IMR-90 (cell line): ENCODE data around the gene ARHGAP32. TPM values are rescaled to one million over a fixed set of nuclear protein-coding genes. Genes with fewer than 3 reads are reported as not detected.

Source experiments
- ATAC-seq: fragments of 200-7000 bp; cut with Tn5 transposase; 2 replicates; pipeline ENCODE4 v1.9.1; 2020; ENCODE audit warnings: low read depth, mild to moderate bottlenecking, moderate library complexity
- BruUV-seq: library from RNA; stranded (reverse); fragments of 400-500 nt; replicated peaks from 2 replicates; lab custom pipeline; 2021; lab: Mats Ljungman, UMichigan
- CTCF ChIA-PET: fragments of 300-600 bp; formaldehyde crosslinking; extraction: SDS; loops from one replicate; lab custom pipeline; 2021; ENCODE audit warnings: antibody characterized with exemption; lab: Yijun Ruan, JAX
- POLR2A ChIA-PET: fragments of 300-600 bp; sonication (Branson Sonifier 250); formaldehyde crosslinking; loops from one replicate; lab custom pipeline; 2022; ENCODE audit warnings: antibody characterized with exemption; ENCODE audit not compliant: unreplicated experiment; lab: Charles Lee
- DNase-seq: peaks from one replicate; pipeline ENCODE4 v3.0.0; 2013
- H2AFZ ChIP-seq: replicated peaks from 2 replicates; pipeline ENCODE3; 2013; ENCODE audit warnings: low read length, mild to moderate bottlenecking; ENCODE audit not compliant: poor library complexity
- H2AK5ac ChIP-seq: 2 replicates; pipeline ENCODE4 v1.6.1; 2013; ENCODE audit warnings: low read depth, low read length, inconsistent platforms
- H2AK9ac ChIP-seq: replicated peaks from 2 replicates; pipeline ENCODE3; 2013; ENCODE audit warnings: mild to moderate bottlenecking, low read depth, low read length, moderate library complexity; ENCODE audit not compliant: poor library complexity
- H2BK120ac ChIP-seq: 2 replicates; pipeline ENCODE4 v1.6.1; 2013; ENCODE audit warnings: low read depth, low read length, inconsistent platforms
- H2BK15ac ChIP-seq: 3 replicates; pipeline ENCODE4 v1.6.1; 2013; ENCODE audit warnings: low read depth, low read length, inconsistent platforms
- H2BK20ac ChIP-seq: 2 replicates; pipeline ENCODE4 v1.6.1; 2013; ENCODE audit warnings: low read depth, mild to moderate bottlenecking, inconsistent platforms, low read length, moderate library complexity
- H2BK5ac ChIP-seq: 2 replicates; pipeline ENCODE4 v1.6.1; 2013; ENCODE audit warnings: mild to moderate bottlenecking, low read depth, low read length, inconsistent platforms; ENCODE audit not compliant: poor library complexity, severe bottlenecking
- H3K14ac ChIP-seq: replicated peaks from 2 replicates; pipeline ENCODE4 v1.6.1; 2013; ENCODE audit warnings: low read depth, low read length, inconsistent platforms
- H3K18ac ChIP-seq: 2 replicates; pipeline ENCODE4 v1.6.1; 2013; ENCODE audit warnings: low read depth, low read length, control low read depth
- H3K23ac ChIP-seq: 2 replicates; pipeline ENCODE4 v1.6.1; 2013; ENCODE audit warnings: low read depth, low read length, inconsistent platforms
- H3K27ac ChIP-seq: 2 replicates; pipeline ENCODE4 v1.5.1; 2013; ENCODE audit warnings: mild to moderate bottlenecking, control low read depth, low read length; ENCODE audit not compliant: insufficient read depth
- H3K27me3 ChIP-seq: 2 replicates; pipeline ENCODE4 v1.6.1; 2013; ENCODE audit warnings: low read length; ENCODE audit not compliant: control insufficient read depth, insufficient read depth
- H3K36me3 ChIP-seq: 2 replicates; pipeline ENCODE4 v1.6.1; 2013; ENCODE audit warnings: low read length, mixed read lengths; ENCODE audit not compliant: control insufficient read depth, insufficient read depth
- H3K4ac ChIP-seq: 2 replicates; pipeline ENCODE4 v1.6.1; 2013; ENCODE audit warnings: low read depth, low read length, inconsistent platforms
- H3K4me1 ChIP-seq: 2 replicates; pipeline ENCODE4 v1.6.1; 2013; ENCODE audit warnings: low read length, mixed read lengths; ENCODE audit not compliant: control insufficient read depth, insufficient read depth
- H3K4me2 ChIP-seq: 2 replicates; pipeline ENCODE4 v1.6.1; 2013; ENCODE audit warnings: low read depth, mild to moderate bottlenecking, control low read depth, low read length, moderate library complexity
- H3K4me3 ChIP-seq: 2 replicates; pipeline ENCODE4 v1.5.1; 2013; ENCODE audit warnings: low read depth, mild to moderate bottlenecking, control low read depth, low read length, moderate library complexity; ENCODE audit not compliant: insufficient read depth
- H3K56ac ChIP-seq: 2 replicates; pipeline ENCODE4 v1.6.1; 2013; ENCODE audit warnings: low read length, inconsistent platforms; ENCODE audit not compliant: insufficient read depth; ENCODE audit errors: extremely low read depth
- H3K79me1 ChIP-seq, 2 experiments: 2 replicates each; pipeline ENCODE4 v1.6.1; 2013; ENCODE audit warnings: low read length in 2 of 2, inconsistent platforms in 1 of 2, low read depth in 1 of 2
- H3K9ac ChIP-seq: 2 replicates; pipeline ENCODE4 v1.6.1; 2013; ENCODE audit warnings: low read depth, low read length, control low read depth
- H3K9me1 ChIP-seq: 2 replicates; pipeline ENCODE4 v1.6.1; 2013; ENCODE audit warnings: low read length, inconsistent platforms; ENCODE audit not compliant: insufficient read depth
- H3K9me3 ChIP-seq: 2 replicates; pipeline ENCODE4 v1.6.1; 2013; ENCODE audit warnings: low read length; ENCODE audit not compliant: control insufficient read depth, insufficient read depth
- H4K20me1 ChIP-seq: 2 replicates; pipeline ENCODE4 v1.6.1; 2013; ENCODE audit warnings: low read length, inconsistent platforms; ENCODE audit not compliant: insufficient read depth
- H4K5ac ChIP-seq: 2 replicates; pipeline ENCODE4 v1.6.1; 2013; ENCODE audit warnings: mild to moderate bottlenecking, low read depth, low read length, control low read depth
- H4K8ac ChIP-seq, 2 experiments: 2 replicates each; pipeline ENCODE4 v1.6.1; 2013; ENCODE audit warnings: low read depth in 2 of 2, low read length in 2 of 2, control low read depth in 1 of 2, inconsistent platforms in 1 of 2
- H4K91ac ChIP-seq: 2 replicates; pipeline ENCODE4 v1.6.1; 2013; ENCODE audit warnings: low read depth, low read length, inconsistent platforms; ENCODE audit not compliant: insufficient read depth
- BHLHE40 ChIP-seq: fragments of 150-350 bp; IDR thresholded peaks from 2 replicates; pipeline ENCODE4 v1.6.1; 2016; ENCODE audit warnings: mild to moderate bottlenecking, low read depth, low read length
- CEBPB ChIP-seq: IDR thresholded peaks from 2 replicates; pipeline ENCODE4 v1.6.1; 2012; ENCODE audit warnings: low read depth, low read length, improper control_type of control experiment
- CHD1 ChIP-seq: IDR thresholded peaks from 2 replicates; pipeline ENCODE4 v1.6.1; 2012; ENCODE audit warnings: low read depth, low read length, improper control_type of control experiment
- MAFK ChIP-seq: IDR thresholded peaks from 2 replicates; pipeline ENCODE4 v1.6.1; 2012; ENCODE audit warnings: low read depth, low read length, improper control_type of control experiment
- MAZ ChIP-seq: IDR thresholded peaks from 2 replicates; pipeline ENCODE4 v1.6.1; 2012; ENCODE audit warnings: low read depth, mild to moderate bottlenecking, low read length, improper control_type of control experiment, moderate library complexity, borderline replicate concordance
- MXI1 ChIP-seq: IDR thresholded peaks from 2 replicates; pipeline ENCODE4 v1.6.1; 2012; ENCODE audit warnings: low read depth, mild to moderate bottlenecking, low read length, moderate library complexity, borderline replicate concordance
- NFE2L2 ChIP-seq: fragments of 150-350 bp; IDR thresholded peaks from 2 replicates; pipeline ENCODE4 v1.6.1; 2016; ENCODE audit warnings: low read depth, mild to moderate bottlenecking, low read length
- POLR2A ChIP-seq: IDR thresholded peaks from 2 replicates; pipeline ENCODE4 v1.6.1; 2012; ENCODE audit warnings: mild to moderate bottlenecking, low read depth, low read length
- RAD21 ChIP-seq: IDR thresholded peaks from 2 replicates; pipeline ENCODE4 v1.6.1; 2012; ENCODE audit warnings: low read length, improper control_type of control experiment
- RCOR1 ChIP-seq: IDR thresholded peaks from 2 replicates; pipeline ENCODE4 v1.6.1; 2012; ENCODE audit warnings: mild to moderate bottlenecking, low read length, improper control_type of control experiment; ENCODE audit not compliant: insufficient replicate concordance
- RFX5 ChIP-seq: IDR thresholded peaks from 2 replicates; pipeline ENCODE4 v1.8.0; 2012; ENCODE audit warnings: low read depth, mild to moderate bottlenecking, low read length, moderate library complexity
- SMC3 ChIP-seq: fragments of 150-350 bp; IDR thresholded peaks from 2 replicates; pipeline ENCODE4 v1.6.1; 2016; ENCODE audit warnings: low read depth, mild to moderate bottlenecking, antibody characterized with exemption, low read length, moderate library complexity
- WGBS, 2 experiments: methylation state at CpG; one replicate each; pipeline versions ENCODE4 v1.1.5 to v1.1.7; 2013; ENCODE audit warnings: missing lambda C conversion rate in 2 of 2; ENCODE audit not compliant: insufficient read length in 1 of 2; ENCODE audit errors: extremely low coverage in 2 of 2; 5-methylcytosine and 5-hydroxymethylcytosine counted together
- dilution Hi-C: fragments of 300-500 bp; cut with HindIII; formaldehyde crosslinking; loops from one replicate; pipeline ENCODE4 v1.14.3; 2018; ENCODE audit warnings: low sequenced_read_pairs; ENCODE audit not compliant: unreplicated experiment
- in situ Hi-C: fragments of 300-500 bp; cut with MboI; formaldehyde crosslinking; loops from 3 replicates; pipeline ENCODE4 v1.14.3; 2019; ENCODE audit warnings: low sequenced_read_pairs, inconsistent platforms, mixed read lengths
- intact Hi-C: fragments of 100-400 bp; cut with micrococcal nuclease; formaldehyde crosslinking; loops from 2 replicates; pipeline ENCODE4 v1.10.0; 2022
- polyA plus RNA-seq, 3 experiments: library from polyadenylated mRNA; depleted of rRNA; stranded (reverse); fragments of >200 nt; gene quantifications; 2 replicates each; pipeline ENCODE4 v1.2.3, GENCODE V29; 2012; ENCODE audit warnings: low replicate concordance in 1 of 3
- total RNA-seq: library from RNA; depleted of rRNA; stranded (reverse); fragments of >200 nt; gene quantifications from 2 replicates; pipeline ENCODE4 v1.2.3, GENCODE V29; 2012
- TF ChIP-seq, protein P1 (sequence below): conservative IDR thresholded peaks from 2 replicates; pipeline ENCODE4 v1.5.1; 2012; ENCODE audit warnings: mild to moderate bottlenecking, low read depth, low read length, improper control_type of control experiment
- TF ChIP-seq, protein P2 (sequence below): fragments of 150-350 bp; IDR thresholded peaks from 2 replicates; pipeline ENCODE4 v1.6.1; 2016; ENCODE audit warnings: low read depth, mild to moderate bottlenecking, low read length, moderate library complexity, borderline replicate concordance

ARHGAP32 gene
- total and polyA plus RNA-seq, 2 of the 4 experiments (the other 2 are of a cell fraction): 4.1 to 8.4 TPM

DNA sequence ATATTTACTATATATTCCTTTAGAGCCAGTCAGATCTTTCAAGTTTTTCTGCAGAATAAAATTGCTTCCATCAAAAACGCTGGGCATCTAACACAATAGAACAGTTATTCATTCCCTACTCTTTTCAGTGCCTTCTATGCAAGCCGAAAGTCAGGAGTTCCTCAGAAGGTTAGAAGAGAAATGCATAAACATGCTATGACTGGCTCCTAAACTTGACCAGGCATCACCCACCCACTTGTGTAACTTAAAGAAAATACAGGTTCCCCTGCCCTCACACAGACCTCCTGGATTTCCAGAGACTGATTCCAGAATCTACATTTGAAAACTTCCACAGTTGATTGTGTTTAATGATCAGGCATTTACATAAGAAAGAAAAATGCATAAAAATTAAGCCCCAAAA is 19.3 kb upstream of the ARHGAP32 start:
- Histone ChIP-seq H3K27me3 (no peaks in the 10 kb centered on the region), H4K5ac (no peak overlapping the region), H3K14ac (no peak overlapping the region), H3K4ac (no peak overlapping the region), H4K20me1 (no peaks in the 10 kb centered on the region), H3K4me1 (no peaks in the 10 kb centered on the region; the same call in 1 of the 2 replicates), H3K9ac (no peak overlapping the region), H3K9me1 (no peaks in the 10 kb centered on the region), H4K8ac (no peak overlapping the region), H3K27ac (no peak overlapping the region), H2BK20ac (no peak overlapping the region), H3K56ac (no peak overlapping the region), H2AK5ac (no peak overlapping the region), H3K36me3 (no peaks in the 10 kb centered on the region), H2AK9ac (no peak overlapping the region), H2BK15ac (no peak overlapping the region), H2AFZ (no peak overlapping the region), H3K23ac (no peak overlapping the region), H3K4me3 (no peak overlapping the region), H3K18ac (no peak overlapping the region; the same call in 1 of the 2 replicates), H2BK5ac (no peak overlapping the region), H3K4me2 (no peak overlapping the region), H2BK120ac (no peak overlapping the region), H3K79me1 (peaks cover 4 to 25% of the 10 kb centered on the region in 2 experiments; a peak in 3 of 4 replicates), H3K9me3 (no peaks in the 10 kb centered on the region), H4K91ac (no peak overlapping the region)
- WGBS, 2 experiments: no CpG with 5 or more reads among the region's 2 CpGs
- ATAC-seq (no peak), DNase-seq (no peak)
- in situ Hi-C loops: no loop called here
- dilution Hi-C loops: no loop called here
- intact Hi-C loops: no loop called here
- no TSS peak for BruUV-seq
- CTCF ChIA-PET: no interaction called here
- TF ChIP-seq SMC3 (no peak), RAD21 (no peak), MAFK (no peak), RFX5 (no peak), MXI1 (no peak), RCOR1 (no peak), CHD1 (no peak), MAZ (no peak), CEBPB (no peak), POLR2A (no peak), BHLHE40 (no peak), NFE2L2 (no peak)
- TF ChIP-seq, protein P1, sequence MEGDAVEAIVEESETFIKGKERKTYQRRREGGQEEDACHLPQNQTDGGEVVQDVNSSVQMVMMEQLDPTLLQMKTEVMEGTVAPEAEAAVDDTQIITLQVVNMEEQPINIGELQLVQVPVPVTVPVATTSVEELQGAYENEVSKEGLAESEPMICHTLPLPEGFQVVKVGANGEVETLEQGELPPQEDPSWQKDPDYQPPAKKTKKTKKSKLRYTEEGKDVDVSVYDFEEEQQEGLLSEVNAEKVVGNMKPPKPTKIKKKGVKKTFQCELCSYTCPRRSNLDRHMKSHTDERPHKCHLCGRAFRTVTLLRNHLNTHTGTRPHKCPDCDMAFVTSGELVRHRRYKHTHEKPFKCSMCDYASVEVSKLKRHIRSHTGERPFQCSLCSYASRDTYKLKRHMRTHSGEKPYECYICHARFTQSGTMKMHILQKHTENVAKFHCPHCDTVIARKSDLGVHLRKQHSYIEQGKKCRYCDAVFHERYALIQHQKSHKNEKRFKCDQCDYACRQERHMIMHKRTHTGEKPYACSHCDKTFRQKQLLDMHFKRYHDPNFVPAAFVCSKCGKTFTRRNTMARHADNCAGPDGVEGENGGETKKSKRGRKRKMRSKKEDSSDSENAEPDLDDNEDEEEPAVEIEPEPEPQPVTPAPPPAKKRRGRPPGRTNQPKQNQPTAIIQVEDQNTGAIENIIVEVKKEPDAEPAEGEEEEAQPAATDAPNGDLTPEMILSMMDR: no peak
- TF ChIP-seq, protein P2, sequence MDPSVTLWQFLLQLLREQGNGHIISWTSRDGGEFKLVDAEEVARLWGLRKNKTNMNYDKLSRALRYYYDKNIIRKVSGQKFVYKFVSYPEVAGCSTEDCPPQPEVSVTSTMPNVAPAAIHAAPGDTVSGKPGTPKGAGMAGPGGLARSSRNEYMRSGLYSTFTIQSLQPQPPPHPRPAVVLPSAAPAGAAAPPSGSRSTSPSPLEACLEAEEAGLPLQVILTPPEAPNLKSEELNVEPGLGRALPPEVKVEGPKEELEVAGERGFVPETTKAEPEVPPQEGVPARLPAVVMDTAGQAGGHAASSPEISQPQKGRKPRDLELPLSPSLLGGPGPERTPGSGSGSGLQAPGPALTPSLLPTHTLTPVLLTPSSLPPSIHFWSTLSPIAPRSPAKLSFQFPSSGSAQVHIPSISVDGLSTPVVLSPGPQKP: no peak
- POLR2A ChIA-PET: no interaction called here
